ENCODE results near the gene HOXC9.
A peak's percentile ranks its signal among the peaks of the same experiment; 100 is the strongest.

Gene HOXC9

DNA sequence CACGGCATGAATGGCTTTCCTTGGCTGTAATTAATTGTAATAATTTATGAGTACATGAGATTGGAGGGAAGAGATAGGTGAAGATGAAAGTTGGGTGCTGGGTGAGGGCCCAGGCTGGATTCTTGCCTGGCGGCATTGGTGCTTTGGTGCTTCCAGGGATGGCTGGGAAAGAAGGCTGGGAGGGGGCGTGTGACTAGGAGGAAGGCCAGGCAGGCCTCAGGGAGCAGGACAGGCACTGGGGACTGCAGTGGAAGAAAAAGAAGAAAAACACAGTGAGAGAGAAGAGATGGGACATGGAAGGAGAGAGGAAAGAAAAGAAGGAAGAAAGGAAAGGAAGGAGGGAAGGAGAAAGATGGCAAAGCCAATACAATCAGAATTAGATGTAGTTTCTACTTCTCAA lies 3.7 kb downstream of the HOXC9 start:
- DNase-seq (ENCODE audit: low read depth), result no peak
- no peak overlapping the region for H3K4me3 ChIP-seq (ENCODE audit: control insufficient read depth, low read depth, low read length)
- TF ChIP-seq, protein P1, sequence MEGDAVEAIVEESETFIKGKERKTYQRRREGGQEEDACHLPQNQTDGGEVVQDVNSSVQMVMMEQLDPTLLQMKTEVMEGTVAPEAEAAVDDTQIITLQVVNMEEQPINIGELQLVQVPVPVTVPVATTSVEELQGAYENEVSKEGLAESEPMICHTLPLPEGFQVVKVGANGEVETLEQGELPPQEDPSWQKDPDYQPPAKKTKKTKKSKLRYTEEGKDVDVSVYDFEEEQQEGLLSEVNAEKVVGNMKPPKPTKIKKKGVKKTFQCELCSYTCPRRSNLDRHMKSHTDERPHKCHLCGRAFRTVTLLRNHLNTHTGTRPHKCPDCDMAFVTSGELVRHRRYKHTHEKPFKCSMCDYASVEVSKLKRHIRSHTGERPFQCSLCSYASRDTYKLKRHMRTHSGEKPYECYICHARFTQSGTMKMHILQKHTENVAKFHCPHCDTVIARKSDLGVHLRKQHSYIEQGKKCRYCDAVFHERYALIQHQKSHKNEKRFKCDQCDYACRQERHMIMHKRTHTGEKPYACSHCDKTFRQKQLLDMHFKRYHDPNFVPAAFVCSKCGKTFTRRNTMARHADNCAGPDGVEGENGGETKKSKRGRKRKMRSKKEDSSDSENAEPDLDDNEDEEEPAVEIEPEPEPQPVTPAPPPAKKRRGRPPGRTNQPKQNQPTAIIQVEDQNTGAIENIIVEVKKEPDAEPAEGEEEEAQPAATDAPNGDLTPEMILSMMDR (conservative IDR thresholded peaks at IDR 0.05; ENCODE audit: control insufficient read depth, insufficient read depth, low read depth, low read length), result no peak

DNA sequence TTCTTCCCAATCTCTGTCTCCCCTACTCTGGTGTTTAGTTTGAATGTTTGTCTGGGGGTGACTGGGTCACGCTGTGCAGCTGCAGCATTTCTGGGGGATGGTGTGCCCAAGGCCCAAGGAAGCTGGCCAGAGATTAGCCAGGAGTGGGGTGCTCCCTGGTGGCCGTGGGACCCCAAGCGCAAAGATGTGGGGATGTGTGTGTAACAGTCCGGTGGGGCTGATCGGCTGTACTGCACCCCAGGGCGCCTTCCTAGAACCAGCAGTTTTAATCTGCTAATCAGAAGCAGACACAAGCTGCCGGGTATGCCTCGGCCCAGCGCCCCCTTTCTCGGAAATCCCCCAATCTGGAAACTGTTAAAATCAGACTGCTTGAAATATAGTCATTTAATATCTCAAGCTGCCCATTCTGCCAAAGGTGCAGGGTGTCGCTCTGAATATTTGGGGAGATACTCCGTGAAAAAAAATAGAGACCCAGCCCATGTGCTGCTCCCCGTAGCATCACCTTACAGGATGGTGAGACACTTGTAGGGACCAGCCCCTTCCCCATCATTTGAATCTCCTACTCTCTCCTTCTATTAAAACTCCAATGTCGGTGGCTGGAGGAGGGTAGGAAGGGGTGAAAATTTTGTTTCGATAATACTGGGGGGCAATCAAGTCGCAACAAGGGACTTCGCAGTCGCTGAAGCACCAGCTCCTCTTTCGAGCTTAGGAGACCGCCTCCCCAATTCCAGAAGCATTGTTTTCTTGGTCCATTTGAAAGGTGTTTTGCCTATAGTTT lies 4.3 kb downstream of the HOXC9 start:
- peak overlapping the region; percentile 50 for H3K4me3 ChIP-seq (ENCODE audit: control insufficient read depth, low read depth, low read length)
- TF ChIP-seq, protein P1 (conservative IDR thresholded peaks at IDR 0.05; ENCODE audit: control insufficient read depth, insufficient read depth, low read depth, low read length), result peak; percentile 18
- DNase-seq (ENCODE audit: low read depth), result peak; percentile 52

DNA sequence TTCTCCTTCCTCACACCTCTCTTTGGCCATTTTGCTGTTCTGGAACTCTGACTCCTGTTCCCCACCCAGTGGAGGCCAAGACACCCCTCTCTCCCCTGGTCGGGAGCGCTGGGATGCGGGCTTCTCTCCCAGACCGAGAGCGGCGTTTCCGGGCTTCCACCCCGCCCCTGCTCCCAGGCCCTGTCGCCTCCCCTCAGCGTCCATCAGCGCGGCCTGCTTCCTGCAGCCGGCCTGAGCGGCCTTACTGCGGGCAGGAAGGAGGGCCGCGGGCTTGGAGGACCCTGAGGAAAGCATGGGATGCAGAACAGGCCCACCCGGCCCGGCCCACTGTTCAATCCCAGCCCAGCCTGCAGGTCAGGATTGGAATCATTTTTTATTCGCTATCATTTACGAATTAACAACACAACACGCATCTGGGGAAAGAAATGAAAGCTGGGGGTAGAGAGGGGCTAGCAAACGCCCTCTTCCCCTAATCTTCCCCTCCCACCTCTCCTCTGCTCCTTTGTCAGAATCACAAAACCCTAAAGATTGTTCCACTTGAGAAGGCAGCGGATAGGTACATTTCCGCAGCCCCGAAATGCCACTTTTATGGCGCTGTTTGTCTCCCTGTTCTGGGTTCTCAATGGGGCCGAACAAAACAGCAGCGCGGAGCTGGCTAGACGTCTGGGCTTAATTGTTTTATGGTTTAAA lies 5.0 kb downstream of the HOXC9 start:
- peak overlapping the region; percentile 50 for H3K4me3 ChIP-seq (ENCODE audit: control insufficient read depth, low read depth, low read length)
- TF ChIP-seq, protein P1 (conservative IDR thresholded peaks at IDR 0.05; ENCODE audit: control insufficient read depth, insufficient read depth, low read depth, low read length), result no peak
- DNase-seq (ENCODE audit: low read depth), result peak; percentile 69

DNA sequence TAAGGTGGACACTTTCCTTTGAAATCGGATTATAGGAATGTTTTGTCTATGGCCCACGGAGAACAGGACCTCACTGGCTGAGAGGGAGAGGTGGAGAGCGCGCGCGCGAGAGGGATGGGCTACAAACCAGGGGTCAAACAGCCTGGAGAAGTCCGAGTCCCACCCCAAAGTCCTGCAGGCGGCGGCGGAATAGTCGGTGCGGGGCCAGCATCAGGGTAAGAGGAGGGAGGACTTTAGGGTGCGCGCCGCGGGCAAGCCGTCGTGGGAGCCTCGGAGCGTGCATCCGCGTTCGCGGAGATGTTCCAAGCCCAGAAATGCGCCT lies 5.5 kb downstream of the HOXC9 start:
- DNase-seq (ENCODE audit: low read depth), result no peak
- TF ChIP-seq, protein P1 (conservative IDR thresholded peaks at IDR 0.05; ENCODE audit: control insufficient read depth, insufficient read depth, low read depth, low read length), result no peak
- H3K4me3 ChIP-seq (ENCODE audit: control insufficient read depth, low read depth, low read length), result peak overlapping the region; percentile 50

DNA sequence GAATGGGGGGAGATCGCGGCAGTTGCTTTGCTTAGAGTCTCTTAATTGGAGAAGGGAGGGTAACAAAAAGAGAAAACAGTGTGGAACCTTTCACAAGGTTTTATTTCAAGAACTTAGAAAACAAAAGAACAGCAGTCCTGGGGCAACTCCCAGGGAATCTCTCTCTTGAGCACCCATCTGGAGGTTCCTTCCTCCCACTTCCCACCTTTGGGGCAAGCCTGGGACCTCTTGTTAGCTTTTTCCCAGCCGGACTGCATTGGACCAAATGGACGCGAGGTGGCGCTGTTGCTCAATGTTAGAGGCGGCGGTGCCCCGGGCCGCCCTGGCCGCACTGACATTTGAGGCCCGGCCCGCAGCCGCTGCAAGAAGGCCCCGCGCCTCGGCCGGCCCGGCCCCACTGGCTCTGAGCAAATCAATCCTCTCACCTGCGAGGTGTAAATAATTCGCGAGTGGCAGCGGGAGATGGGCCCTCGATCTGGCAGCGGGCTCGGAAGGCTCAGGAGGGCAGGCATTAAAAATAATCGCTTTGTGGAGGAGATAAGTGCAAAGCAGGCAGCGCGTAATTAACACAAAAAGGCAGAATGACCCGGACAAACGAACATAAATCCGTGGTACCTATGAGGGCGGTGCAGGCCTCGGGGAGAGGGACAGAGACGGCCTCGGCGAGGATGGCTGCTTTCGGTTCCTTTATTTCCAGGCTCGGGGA lies 6.0 kb downstream of the HOXC9 start:
- TF ChIP-seq, protein P1 (conservative IDR thresholded peaks at IDR 0.05; ENCODE audit: control insufficient read depth, insufficient read depth, low read depth, low read length), result peak; percentile 79
- H3K4me3 ChIP-seq (ENCODE audit: control insufficient read depth, low read depth, low read length), result peak overlapping the region; percentile 50
- DNase-seq (ENCODE audit: low read depth), result peak; percentile 89

DNA sequence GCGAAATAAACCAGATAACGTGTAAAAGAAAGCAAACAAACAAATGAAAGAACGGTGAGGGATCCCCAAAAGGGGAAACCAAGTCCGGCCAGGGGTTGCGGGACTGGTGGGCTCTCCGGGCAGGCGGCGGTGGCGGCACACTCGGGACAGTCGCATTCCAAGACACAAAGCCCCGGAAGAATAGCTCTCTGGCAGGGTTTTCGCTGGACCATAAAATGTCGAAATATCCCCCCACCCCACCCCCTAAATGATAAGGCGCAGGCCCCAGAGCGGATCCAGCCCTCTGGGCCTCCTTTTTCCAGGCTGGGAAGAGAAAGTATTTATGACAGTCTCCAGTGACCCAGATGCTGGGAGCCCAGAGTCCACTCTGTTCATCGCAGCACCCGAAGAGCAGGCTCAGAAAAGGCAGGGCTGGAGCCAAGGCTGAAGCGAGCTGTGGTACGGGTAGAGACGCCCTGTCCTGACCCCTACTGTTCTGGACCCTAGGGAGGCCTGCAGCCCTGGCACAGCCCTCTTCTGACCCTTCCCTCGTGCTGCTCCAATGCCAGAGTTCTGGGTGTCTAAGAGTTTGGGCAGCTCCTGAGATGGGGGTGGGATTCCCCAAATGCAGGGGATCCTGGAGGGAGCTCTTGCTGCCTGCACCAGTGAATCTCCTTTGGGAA lies 6.7 kb downstream of the HOXC9 start:
- no peak for DNase-seq (ENCODE audit: low read depth)
- H3K4me3 ChIP-seq (ENCODE audit: control insufficient read depth, low read depth, low read length), result peak overlapping the region; percentile 44
- TF ChIP-seq, protein P1 (conservative IDR thresholded peaks at IDR 0.05; ENCODE audit: control insufficient read depth, insufficient read depth, low read depth, low read length), result no peak

Measured in fibroblast of mammary gland (primary cell).